ENCODE results near the gene CD9.

GRCh38 chr12:6266971-6267721 lies 66.9 kb downstream of the CD9 start:
- TF ChIP-seq, protein P1, sequence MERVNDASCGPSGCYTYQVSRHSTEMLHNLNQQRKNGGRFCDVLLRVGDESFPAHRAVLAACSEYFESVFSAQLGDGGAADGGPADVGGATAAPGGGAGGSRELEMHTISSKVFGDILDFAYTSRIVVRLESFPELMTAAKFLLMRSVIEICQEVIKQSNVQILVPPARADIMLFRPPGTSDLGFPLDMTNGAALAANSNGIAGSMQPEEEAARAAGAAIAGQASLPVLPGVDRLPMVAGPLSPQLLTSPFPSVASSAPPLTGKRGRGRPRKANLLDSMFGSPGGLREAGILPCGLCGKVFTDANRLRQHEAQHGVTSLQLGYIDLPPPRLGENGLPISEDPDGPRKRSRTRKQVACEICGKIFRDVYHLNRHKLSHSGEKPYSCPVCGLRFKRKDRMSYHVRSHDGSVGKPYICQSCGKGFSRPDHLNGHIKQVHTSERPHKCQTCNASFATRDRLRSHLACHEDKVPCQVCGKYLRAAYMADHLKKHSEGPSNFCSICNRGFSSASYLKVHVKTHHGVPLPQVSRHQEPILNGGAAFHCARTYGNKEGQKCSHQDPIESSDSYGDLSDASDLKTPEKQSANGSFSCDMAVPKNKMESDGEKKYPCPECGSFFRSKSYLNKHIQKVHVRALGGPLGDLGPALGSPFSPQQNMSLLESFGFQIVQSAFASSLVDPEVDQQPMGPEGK (CRISPR knock-in tag; IDR thresholded peaks at IDR 0.05; ENCODE audit: borderline replicate concordance), result no peak
- TF ChIP-seq OSR1 (CRISPR knock-in tag; IDR thresholded peaks at IDR 0.05), result no peak
- TF ChIP-seq ZNF8 (CRISPR knock-in tag; IDR thresholded peaks at IDR 0.05), result no peak
- no peak for TF ChIP-seq ISL1 (CRISPR knock-in tag; IDR thresholded peaks at IDR 0.05)
- no peak for TF ChIP-seq ZFP30 (CRISPR knock-in tag; IDR thresholded peaks at IDR 0.05)
- TF ChIP-seq TOX (CRISPR knock-in tag; IDR thresholded peaks at IDR 0.05; ENCODE audit: borderline replicate concordance), result no peak
- TF ChIP-seq TCF4 (CRISPR knock-in tag; IDR thresholded peaks at IDR 0.05; ENCODE audit: borderline replicate concordance), result no peak
- no peak for TF ChIP-seq ZNF70 (CRISPR knock-in tag; IDR thresholded peaks at IDR 0.05)
- TF ChIP-seq, protein P2, sequence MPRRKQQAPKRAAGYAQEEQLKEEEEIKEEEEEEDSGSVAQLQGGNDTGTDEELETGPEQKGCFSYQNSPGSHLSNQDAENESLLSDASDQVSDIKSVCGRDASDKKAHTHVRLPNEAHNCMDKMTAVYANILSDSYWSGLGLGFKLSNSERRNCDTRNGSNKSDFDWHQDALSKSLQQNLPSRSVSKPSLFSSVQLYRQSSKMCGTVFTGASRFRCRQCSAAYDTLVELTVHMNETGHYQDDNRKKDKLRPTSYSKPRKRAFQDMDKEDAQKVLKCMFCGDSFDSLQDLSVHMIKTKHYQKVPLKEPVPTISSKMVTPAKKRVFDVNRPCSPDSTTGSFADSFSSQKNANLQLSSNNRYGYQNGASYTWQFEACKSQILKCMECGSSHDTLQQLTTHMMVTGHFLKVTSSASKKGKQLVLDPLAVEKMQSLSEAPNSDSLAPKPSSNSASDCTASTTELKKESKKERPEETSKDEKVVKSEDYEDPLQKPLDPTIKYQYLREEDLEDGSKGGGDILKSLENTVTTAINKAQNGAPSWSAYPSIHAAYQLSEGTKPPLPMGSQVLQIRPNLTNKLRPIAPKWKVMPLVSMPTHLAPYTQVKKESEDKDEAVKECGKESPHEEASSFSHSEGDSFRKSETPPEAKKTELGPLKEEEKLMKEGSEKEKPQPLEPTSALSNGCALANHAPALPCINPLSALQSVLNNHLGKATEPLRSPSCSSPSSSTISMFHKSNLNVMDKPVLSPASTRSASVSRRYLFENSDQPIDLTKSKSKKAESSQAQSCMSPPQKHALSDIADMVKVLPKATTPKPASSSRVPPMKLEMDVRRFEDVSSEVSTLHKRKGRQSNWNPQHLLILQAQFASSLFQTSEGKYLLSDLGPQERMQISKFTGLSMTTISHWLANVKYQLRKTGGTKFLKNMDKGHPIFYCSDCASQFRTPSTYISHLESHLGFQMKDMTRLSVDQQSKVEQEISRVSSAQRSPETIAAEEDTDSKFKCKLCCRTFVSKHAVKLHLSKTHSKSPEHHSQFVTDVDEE (CRISPR knock-in tag; IDR thresholded peaks at IDR 0.05), result no peak
- no peak for TF ChIP-seq CREB5 (CRISPR knock-in tag; IDR thresholded peaks at IDR 0.05; ENCODE audit: low read depth)

Data from SK-N-SH treated with all-trans-retinoic acid at 6 μM for 48 hours (cell line).